Measurements from ENCODE around the gene EFCAB6.
"Not testable (repeated sequence)": the region's sequence is repeated elsewhere in the genome, so short reads cannot be mapped to it uniquely, and the experiment has no call there.

EFCAB6 gene

DNA sequence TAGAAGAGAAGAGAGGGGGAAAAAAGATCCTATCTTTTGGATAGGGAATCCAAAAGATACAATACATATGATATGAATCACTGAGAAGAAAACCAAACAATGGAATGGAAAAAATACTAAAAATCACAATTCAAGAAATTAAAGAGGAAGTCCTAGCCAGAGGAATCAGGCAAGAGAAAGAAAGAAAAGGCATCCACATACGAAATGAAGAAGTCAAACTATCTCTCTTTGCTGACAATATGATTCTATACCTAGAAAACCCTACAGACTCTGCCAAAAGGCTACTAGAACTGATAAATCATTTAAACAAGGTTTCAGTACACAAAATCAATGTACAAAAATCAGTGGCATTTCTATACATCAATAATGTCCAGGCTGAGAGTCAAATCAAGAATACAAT is 91.4 kb downstream of the EFCAB6 start:
- DNase-seq (ENCODE audit: low read depth), result no peak

DNA sequence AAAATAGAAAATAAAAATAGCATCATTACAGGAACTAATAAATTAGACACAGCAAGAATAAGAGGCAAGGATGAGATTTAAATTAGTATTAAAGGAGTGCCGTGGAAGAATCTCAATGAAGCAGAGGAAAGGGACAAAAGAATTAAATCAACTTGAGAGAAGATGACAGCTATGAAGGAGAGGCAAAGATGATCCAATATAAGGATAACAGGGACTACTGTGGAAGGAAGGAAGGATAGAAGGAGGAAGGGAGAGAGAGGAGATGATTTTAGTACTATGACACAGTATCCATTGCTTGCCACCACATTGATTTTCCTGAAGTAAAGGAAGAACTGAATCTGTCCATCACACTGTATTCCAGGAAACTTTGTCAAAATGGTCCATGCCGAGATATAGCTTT is 98.0 kb downstream of the EFCAB6 start:
- DNase-seq (ENCODE audit: low read depth), result no peak

DNA sequence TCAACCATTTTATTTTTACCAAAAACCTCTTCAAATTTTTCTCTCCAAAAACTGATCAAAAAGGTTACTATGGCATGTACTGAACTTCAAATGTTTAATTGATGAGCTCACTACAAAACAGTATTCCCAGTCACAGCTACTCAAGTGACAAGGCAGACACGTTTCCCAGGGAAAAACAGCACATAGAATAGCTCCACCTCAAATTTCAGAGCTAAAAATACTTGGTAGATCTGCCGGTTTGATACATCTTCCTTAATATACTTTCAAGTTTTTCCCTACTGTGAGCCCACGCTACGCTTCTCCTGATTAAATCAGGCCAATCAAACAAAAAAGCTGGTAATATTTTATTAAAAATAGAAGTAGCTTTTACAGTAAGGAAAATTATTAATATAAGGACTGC is 100.4 kb downstream of the EFCAB6 start:
- no peak for DNase-seq (ENCODE audit: low read depth)

DNA sequence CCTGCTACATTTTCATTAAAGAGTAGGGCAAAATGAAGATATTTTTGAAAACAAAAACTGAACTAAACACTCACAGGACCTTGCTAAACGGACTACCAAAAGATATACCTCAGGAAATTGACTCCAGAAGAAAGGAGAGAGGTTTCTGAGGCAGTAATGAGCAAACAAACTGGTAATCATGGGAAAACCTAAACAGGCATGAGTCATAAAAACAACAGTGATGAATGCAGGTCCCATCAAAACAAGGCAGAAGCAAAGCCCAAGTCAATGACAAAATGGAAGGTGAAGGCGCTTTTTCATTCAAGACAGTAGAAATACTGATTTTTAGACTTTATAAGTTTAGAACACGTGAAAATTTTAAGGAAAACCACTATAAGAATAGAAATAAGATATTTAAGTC is 104.5 kb downstream of the EFCAB6 start:
- DNase-seq (ENCODE audit: low read depth), result no peak

DNA sequence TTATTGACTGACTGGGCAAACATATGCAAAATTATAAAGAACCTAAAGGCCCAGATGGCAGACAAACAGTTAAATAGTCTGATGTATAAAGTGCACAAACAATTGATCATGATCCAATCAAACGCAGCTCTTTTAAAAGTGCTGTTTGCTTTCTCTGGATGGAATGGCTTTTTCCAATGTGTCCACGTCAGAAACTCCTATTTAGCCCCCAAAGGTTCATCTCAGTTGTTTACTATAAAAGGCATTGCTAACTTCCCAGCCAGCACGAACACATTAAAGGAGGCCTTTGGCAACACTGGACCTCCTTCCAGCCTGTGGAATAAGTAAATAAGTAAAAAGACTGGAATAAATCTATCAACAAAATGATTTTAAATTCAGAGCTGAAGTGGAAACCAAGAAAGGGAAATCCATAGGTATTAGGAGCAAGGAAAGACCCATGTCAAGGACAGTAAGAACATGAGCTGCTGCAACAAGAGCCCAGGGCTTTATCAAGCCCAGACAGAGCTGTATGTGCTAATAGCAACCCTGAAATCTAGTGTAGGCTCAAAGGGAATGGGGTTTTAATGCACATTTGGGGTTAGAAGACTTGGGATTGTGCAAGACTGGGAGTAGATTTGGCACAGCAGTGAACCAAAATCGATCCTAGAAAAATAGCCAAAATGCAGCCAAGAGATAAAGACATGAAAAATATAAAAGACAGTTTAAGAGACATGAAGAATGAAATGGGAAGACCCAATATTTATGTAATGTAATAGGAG is 105.4 kb downstream of the EFCAB6 start:
- DNase-seq (ENCODE audit: low read depth), result no peak

DNA sequence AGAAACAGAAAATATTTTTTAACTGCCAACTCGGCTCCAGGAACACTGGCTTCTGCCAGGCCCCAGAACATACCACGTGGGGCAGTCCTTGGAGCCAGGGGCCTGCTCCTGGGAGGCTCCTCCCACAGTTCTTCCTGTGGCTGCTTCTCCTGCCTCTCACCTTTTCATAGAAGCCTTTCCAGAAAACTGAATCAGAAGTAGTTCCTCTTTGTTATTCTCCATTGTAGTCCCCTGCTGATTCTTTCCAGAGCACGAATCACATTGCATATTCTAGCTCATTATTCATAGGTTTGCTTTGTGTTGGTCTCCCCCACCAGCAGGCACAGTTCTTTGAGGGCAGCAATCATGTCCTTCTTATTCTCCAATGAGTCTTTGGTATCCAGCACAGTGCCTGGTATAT is 106.0 kb downstream of the EFCAB6 start:
- no peak for DNase-seq (ENCODE audit: low read depth)

DNA sequence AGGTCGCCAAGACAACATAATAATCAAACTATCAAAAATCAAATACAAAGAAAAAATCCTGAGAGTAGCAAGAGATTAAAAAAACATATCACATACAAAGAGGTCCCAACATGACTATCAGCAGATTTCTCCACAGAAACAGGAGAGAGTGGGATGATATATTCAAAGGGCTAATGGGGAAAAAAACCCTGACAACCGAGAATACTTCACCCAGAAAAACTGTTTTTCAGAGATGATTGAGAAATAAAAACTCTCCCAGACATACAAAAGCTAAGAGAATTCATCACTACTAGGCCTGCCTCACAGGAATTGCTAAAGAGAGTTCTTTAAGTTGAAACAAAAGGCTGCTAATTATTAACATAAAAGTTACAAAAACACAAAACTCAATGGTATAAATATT is 108.1 kb downstream of the EFCAB6 start:
- no peak for DNase-seq (ENCODE audit: low read depth)

DNA sequence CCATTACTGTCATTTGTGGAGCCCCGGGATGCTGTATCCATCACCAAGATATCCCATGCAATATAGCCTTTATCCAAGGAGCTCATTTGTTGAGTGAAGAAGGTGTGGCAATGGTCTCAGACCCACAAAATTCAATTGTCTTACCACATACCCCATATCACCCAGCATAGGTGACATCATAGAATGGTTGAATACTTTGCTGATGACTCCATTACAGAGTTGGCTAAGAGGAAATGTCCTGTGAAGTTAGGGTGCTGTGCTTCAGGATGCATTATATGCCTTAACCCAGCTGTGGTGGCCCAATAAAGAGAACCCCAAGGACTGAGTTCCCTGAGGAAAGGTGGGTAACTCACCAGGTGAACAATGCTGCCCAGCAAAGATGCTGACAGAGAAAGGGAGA is 113.7 kb downstream of the EFCAB6 start:
- DNase-seq (ENCODE audit: low read depth), result no peak

DNA sequence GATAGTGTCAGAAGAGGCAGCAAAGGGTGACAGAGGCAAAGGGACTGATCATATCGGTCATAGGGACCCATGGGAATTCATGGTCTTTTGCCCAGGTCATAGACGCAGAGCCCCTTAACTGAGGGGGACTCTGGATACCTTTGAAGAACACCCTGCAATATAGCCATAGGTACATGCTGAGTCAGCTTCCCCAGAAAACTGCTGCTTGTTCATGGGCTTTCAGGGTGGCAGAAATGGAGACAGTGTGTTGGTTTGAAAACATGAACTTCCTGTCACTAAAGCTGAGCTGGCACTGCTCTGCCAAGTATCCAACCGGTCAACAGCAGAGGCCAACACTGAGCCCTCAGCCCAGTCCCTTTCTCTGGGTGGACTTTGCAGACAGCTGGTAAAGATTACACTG is 114.2 kb downstream of the EFCAB6 start:
- no peak for DNase-seq (ENCODE audit: low read depth)

DNA sequence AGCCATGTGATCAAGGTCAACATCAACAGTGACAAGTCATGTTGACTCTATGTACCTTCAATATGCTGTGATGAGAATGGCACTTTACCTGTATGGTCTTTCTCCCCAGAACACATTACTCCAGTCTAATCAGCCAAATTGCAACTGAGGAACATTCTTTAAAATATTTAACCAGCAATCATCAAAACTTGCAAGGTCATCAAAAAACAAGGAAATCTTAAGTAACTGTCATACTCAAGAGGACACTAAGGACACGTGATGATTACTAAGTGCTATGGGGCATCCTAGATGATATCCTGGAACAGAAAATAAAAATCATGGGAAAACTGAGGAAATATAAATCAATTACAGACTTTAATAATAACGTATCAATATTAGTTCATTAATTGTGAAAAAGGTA is 118.9 kb downstream of the EFCAB6 start:
- DNase-seq (ENCODE audit: low read depth), result no peak

DNA sequence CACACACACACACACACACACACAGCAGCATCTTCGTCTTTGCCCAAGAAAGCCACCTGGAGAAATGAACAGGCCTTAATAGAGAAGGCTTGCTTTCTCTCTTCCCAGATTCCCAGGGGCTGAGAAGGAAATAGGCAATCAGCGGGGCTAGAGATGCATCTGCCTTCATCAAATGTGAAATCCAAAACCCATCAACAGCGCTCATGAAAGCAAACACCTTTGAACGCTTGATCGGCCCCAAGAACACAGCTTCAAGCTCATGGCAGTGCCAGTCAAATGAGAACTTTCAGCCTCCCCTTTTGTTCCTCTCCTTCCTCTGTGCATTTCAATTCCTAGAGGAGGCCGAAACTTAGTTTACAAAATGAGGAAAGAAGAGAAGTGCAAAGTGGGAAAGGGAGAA is 122.7 kb downstream of the EFCAB6 start:
- no peak for DNase-seq (ENCODE audit: low read depth)

DNA sequence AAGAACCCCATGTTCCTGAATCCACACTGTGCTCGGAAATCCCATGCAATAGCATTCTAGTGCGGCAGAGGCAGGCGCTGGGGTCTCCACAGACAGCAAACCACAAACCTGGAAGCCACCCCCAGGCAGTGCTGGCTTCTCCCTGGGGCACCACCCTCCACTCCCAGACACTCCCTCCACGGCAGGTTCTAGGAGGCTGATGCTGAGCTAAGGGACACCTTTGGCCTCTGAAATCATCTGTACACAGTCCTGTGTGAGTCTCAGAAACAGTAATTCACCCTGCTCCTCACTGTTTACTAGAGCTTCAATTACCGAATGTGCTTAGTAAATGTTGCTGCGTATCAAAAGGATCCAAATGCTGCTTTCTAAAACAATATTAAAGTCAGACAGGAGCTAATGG is 129.3 kb downstream of the EFCAB6 start:
- no peak for DNase-seq (ENCODE audit: low read depth)

DNA sequence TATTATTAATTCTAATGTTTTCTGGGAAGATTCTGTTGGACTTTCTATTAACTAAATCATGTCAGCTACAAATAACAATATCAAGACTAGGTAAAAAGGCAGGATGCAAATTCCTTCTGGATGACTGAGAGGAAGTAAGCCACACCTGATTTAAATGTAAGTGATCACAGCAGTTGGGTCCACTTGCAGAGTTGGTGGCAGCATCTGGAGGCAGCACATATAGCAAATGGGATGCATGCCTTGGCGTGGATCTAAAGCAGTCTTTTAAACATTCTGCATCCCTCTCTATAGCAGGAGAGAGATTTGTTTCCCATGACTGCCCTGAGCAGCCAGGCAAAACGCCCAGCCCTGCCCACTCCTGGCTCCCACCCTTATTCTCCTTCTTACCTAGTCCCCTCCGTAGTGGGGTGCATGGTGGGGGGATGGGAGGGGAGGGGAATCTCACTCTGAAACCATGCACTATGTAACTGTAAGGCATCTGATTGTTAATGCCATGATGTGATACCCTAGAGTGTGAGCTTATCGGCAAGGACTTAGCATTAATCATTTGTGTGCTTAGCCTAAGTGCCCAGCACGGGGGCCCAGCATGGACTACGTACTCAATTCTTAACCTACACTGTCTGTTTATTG is 130.3 kb downstream of the EFCAB6 start:
- DNase-seq (ENCODE audit: low read depth), result no peak

DNA sequence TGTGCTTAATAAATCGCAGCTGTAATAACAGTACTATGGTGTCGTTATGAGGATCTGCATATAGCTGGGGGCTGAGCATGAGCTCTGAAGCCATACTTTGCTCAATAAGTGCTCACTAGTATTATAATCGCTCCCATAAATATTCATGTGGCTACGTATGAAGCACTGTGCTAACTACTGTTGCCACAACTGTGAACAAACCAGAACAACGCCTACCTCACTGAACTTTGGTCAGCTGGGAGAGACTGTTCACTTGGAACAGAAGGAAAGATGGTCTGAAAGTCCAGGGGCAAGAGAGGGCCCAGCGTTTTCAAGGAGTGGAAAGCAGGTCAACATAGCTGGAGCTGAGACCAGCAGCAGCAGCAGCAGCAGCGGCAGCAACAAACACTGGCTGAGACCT is 141.6 kb downstream of the EFCAB6 start:
- no peak for DNase-seq (ENCODE audit: low read depth)

DNA sequence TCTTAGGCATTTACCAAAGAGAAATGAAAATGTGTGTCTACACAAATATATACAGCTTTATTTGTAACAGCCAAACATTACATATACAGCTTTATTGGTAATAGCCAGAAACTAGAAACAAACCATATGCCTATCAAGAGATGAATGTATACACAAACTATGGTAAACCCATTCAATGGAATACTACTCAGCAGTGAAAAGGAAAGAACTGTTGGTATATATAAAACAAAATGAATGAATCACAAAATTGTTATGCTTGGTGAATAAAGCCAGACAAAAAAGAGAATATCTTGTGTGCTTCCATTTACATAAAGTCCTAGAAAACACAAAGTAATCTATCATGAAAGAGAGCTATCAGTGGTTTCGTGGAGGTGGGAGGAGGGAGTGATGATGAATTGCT is 142.9 kb downstream of the EFCAB6 start:
- no peak for DNase-seq (ENCODE audit: low read depth)

DNA sequence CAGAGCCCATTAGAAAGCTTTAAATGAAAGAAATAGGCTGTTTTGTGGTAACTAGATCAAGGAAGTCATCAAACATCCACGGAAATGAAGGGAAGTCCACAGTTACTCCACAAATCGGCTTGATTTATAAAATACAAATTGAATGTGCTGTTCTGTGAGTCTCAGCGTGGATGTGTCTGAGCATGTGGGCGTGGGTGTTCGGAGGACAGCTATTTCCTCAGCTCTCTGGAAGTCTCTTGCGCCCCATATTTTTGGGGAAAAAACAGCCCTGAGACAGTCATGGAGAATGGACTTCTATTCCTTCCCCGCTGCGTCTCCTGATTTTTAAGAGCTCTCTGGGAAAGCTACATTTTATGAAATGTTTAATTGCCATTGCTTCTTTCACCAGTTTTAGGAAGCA is 144.4 kb downstream of the EFCAB6 start:
- no peak for DNase-seq (ENCODE audit: low read depth)

DNA sequence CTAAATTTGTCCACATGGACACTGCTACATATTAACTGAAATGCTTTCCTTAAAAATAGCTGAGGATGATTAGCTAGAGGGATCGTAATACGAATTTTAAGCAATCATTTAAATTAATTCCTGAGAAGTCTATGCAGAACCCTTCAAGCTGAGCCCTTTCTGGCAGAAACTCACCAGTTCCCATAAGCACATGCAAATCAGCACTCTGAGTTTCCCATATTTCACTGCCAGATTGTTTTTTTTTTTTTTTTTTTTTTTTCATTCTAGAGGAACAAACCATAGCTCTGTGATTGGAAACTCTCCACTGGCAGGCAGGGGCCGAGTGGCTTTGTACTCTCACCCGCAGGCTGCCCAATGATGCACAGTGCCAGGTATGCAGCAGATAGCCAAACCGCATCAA is 145.6 kb downstream of the EFCAB6 start:
- DNase-seq (ENCODE audit: low read depth), result no peak

DNA sequence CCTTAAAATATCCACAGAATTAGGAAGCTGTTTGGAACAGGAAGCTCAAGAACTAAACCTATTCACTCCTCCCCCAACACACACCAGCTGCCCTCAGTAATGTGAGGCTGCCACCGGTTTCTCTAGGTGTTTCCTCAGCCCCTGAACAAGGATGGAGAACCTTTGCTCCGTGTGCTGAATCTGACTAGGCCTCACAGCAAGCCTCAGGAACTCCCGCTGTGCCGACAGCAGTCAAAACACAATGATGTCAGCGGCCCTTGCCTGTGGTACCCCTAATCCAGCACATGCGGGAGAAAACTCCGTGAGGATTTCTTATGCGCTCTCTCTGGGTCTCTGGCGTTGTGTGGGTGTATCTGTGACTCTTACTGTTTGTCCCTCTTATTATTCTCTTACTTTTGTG is 153.3 kb downstream of the EFCAB6 start:
- DNase-seq (ENCODE audit: low read depth), result no peak

DNA sequence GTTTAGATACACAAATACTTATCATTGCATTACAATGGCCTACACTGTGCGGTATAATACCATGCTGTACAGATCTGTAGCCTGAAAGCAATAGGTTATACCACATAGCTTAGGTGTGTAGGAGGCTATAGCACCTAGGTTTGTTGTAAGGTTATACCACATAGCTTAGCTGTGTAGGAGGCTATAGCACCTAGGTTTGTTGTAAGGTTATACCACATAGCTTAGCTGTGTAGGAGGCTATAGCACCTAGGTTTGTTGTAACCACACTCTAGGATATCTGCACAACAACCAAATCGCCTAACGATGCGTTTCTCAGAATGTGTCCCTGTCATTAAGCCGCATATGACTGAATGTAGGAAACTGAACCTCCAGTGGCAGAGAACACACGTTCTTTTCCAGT is 155.5 kb downstream of the EFCAB6 start:
- DNase-seq (ENCODE audit: low read depth), result not testable (repeated sequence)

DNA sequence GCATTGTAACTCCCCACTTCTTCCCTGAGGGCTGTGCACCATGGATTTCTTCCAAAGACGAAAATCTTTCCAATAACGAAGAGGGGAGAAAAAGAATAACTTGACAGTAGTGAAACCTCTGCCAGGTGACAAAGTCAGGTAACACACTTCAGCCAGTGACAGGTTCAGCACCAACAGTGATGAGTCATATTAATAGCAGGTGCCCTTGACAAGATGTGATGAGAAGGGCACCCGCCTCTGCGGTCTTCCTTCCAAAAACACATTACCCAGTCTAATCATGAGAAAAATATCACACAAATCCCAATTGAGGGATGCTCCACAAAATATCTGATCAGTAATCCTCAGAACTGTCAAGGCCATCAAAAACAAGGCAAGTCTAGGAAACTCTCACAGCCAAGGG is 157.8 kb downstream of the EFCAB6 start:
- DNase-seq (ENCODE audit: low read depth), result no peak

DNA sequence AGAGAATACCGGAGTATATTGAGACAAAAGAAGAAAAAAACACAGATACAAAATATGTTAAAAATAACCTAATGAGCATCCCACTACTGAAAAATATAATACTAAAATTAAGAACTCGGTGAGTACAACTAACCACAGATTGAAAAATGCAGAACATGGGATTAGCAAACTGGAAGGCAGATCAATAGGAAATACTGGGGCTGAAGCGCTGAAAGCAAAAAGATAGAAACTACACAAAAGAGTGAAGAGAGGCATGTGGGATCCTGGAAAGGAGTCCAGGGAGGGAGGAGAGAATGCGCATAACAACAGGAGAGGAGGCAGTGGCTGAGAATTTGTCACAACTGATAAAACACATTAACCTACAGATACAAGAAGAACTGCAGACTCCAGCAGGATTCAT is 159.3 kb downstream of the EFCAB6 start:
- no peak for DNase-seq (ENCODE audit: low read depth)

DNA sequence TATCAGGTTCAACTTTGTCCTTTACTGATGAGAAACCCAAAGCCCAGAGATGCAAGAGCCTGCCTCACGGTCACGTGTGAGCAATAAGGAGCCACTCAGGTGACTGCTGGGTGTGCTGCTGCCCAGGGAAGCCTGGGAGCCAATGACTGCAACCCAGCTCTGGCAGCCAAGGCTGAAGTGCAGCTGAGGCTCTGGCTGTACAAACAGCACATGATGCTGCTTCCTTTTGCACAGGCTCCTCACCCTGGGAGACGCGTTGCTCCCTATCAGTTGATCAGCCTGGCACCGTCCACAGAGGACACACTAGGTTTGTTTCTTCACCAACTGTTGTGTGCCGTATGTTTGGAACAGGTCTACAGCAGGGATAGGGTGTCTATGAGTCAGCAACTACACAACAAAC is 168.7 kb downstream of the EFCAB6 start:
- no peak for DNase-seq (ENCODE audit: low read depth)

DNA sequence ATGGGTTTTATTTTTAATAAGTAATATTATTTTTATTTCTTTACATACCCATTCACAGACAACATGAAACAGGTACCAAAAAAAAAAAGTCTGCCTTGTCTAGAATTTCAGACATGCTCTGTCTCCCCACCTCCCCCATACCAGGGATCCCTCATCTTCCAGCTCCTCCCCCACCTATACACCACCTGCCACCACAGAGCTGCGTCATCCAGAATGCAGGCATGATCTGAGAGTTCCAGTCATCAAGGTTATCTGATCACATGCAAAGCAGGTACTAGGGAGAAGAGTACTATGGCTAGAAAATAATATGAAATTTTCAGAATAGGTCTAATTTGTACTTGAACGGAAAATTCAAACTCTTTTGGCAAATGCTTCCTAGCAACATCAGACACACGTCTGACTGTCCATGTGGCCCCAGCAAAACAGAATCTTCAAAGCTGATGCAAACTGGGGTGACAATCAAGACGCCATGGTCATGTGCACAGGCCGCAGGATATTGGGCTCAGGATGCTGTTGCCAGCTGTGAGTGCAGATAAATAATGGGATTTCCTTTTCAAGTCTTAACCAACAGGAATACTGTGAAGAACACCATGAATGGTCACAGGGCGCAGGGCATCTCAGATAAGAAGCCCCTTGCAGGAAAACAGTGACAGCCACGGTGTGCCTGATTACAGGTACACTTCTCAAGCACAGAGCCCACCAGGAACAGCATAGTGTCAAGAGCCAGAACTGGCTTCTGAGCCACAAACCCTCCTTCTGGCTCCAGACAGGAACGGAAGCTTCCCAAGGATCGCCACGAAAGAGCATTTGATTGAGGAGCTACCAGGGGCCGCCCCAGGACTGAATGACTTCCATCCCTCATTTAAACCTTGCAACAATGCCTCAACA is 169.5 kb downstream of the EFCAB6 start:
- DNase-seq (ENCODE audit: low read depth), result no peak
